GOT3 (cell line): ENCODE results near the gene PPP2R2B.
"Not testable (repeated sequence)": the region's sequence is repeated elsewhere in the genome, so short reads cannot be mapped to it uniquely, and the experiment has no call there.

Source experiments
- DNase-seq: peaks from one replicate; lab custom pipeline; 2025; ENCODE audit warnings: mixed read lengths; lab: John Stamatoyannopoulos, UW

The PPP2R2B gene

GRCh38 chr5:146652547-146652946 lies 226.0 kb downstream of the PPP2R2B start:
- no peak for DNase-seq

DNA sequence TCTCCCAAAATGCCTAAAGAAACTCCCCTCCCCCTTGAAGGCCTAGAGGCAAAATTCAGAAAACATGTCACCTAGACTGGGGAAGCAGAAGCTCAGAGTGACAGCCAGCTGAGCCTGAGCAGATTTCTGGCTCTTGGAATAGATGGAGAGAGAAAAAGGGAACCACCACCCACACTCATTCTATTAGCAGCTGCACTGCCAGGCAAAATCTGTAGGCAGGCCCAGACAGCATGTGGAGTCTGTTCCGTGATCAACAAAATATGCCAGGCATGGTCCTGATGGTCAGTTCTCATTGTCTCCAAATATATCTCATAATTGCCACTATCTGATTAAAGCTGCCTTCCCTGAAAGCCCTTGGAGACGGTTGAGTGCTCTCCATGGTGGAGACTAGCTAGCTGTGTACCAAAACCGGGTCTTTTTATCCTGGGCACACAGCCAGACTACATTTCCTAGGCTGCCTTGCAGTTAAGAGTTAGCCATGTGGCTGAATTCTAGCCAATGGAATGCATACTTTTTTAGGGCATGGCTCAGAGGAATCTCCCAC lies 230.8 kb downstream of the PPP2R2B start:
- no peak for DNase-seq

DNA sequence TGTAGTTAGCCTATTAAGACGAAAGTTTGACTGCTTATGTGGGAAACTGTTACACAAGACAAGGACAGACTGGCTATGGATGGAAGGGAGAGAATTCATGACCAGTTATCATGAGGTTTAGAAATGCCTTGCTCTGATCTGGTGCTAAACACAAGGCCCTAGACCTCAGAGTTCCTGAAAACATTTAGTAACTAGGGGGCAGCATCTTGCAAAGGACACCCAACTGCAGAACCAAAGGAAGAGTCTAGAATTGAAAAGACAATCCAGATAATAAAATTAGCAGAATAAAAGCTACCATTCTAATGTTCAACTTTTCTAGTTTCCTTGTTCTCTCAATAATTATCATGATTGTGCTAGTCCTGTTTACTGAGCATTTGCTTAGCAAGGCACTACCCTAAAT lies 232.1 kb downstream of the PPP2R2B start:
- no peak for DNase-seq

- DNase-seq, result no peak
These were observed 233.2 kb downstream of the PPP2R2B start for GRCh38 chr5:146645342-146645741.

DNA sequence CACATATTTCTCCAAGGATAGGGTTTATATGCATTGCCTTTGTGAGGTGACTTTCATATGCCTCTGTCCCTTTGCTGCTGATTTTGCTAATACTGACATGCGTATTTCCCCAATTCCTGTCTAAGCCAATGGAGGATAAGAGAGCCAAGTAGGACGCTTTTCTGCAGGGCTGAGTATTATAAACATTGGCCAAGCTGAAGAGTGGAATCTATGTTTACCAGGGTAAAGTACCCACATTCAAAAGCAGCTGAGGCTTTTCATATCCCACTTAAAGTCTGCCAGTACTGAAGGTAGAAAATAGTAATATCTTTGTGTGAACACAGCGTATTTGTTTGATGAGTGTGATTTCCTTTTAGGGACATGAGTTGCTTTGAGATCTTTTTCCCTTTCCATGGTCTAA lies 233.7 kb downstream of the PPP2R2B start:
- DNase-seq, result no peak

DNA sequence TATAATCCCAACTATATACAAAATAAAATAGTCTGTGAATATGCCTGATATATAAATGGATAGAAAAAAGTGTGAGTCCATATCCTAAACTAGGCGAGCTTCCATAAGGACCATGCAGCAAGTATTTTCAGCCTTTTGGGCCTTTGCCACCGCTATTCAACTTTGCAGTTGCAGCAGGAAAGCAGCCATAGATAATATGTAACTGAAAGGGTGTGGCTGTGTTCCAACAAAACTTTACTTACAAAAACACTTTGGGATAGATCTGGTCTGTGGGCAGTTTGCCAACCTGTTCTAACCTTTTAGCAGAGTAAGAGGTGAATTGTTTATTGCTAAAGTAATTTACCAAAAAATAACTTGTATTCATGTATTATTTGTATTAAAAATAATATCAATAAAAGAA lies 234.8 kb downstream of the PPP2R2B start:
- no peak for DNase-seq

DNA sequence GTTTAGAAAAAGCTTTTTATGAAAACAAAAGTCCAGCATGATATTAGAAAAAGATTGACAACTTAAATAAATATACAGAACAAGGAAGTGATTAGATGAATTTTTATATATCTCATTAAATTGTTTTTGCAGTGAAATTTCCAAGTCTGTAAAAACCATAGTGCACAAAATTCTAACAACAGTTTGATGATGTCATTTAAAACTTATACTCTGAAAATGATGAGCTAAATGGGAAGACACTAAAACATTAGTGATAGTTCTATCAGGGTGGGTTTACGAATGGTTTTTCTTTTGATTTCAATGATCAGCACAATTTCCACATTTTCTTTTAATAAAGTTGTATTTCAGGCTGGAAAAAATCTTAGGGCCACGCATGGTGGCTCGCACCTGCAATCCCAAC lies 236.1 kb downstream of the PPP2R2B start:
- no peak for DNase-seq

GRCh38 chr5:146641941-146642340 lies 236.6 kb downstream of the PPP2R2B start:
- no peak for DNase-seq

GRCh38 chr5:146640285-146640896 lies 238.2 kb downstream of the PPP2R2B start:
- no peak for DNase-seq

DNA sequence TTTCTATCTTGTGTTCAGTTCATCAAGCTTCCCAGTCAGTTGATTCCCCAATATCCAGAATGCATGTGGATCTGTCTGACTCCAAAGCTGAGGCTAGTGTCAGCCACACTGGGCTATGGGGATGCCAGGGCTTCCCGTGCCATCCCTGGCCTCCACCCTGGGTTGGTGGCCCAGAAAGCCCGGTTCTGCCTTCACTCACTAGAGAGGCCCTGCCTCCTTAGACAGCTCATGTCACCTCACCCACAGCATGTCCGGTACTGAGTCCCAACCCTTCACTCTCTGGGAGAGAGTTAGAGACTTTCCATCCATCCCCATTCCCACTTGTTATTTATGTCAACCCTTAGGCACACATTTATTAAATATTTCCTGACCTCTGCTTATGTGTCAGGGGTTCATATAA lies 243.1 kb downstream of the PPP2R2B start:
- no peak for DNase-seq

GRCh38 chr5:146633323-146633764 lies 245.2 kb downstream of the PPP2R2B start:
- DNase-seq, result no peak

DNA sequence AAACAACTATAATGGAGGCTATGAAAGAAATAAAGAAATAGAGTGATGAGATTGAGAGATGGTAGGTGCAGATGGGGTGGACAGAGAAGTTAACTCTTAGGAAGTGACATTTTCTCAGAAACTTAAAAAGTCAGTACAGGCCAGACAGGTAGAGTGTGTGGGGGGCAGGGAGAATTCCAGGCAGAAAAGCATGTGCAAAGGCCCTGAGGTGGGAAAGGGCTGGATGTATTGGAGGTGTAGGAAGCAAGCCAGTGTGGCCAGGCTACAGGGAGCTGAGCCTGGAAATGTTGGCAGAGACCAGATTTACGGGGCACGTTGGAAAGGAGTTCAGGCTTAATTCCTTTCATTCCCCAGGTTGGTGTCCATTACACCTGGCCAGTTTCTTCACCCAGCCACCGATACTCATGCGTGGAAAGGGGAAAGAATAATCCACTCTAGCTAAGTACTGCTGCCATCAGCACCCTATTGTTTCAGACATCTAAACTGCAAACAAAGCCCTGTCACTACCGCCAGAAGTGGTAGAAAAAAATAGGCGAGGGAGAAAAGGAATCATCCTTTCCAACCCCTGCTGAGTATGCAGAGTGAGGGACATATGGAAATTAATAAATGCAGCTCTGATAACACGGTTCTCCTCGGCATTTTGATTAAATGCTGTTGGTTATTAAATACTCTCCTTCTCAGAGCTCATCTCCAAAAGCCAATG lies 245.8 kb downstream of the PPP2R2B start:
- no peak for DNase-seq

GRCh38 chr5:146630472-146630871 lies 248.1 kb downstream of the PPP2R2B start:
- DNase-seq, result no peak

GRCh38 chr5:146628950-146629349 lies 249.6 kb downstream of the PPP2R2B start:
- DNase-seq, result no peak

GRCh38 chr5:146626936-146627335 lies 251.6 kb downstream of the PPP2R2B start:
- DNase-seq, result no peak

- no peak for DNase-seq
These were observed 254.4 kb downstream of the PPP2R2B start for GRCh38 chr5:146624179-146624578.

DNA sequence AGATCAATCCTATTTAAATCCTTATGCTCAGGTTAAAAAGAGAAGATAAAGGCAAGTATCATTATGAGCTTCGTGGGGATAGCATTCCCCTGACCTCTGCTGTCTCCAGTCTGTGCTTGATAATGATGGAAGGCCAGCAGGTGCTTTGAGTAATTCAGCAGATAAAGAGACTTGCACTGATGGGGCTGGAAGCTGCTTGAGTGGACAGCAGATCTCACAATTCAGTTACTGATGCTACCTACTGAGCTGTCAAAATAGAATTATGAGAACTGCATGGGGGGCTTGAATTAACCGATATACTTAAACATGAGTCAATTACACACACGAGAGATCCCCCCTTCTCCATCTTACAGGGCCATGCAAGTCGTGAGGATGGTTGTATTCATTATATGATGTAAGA lies 254.9 kb downstream of the PPP2R2B start:
- DNase-seq, result no peak

GRCh38 chr5:146623009-146623408 lies 255.5 kb downstream of the PPP2R2B start:
- no peak for DNase-seq

- DNase-seq, result no peak
These were observed 256.2 kb downstream of the PPP2R2B start for GRCh38 chr5:146622391-146622790.

DNA sequence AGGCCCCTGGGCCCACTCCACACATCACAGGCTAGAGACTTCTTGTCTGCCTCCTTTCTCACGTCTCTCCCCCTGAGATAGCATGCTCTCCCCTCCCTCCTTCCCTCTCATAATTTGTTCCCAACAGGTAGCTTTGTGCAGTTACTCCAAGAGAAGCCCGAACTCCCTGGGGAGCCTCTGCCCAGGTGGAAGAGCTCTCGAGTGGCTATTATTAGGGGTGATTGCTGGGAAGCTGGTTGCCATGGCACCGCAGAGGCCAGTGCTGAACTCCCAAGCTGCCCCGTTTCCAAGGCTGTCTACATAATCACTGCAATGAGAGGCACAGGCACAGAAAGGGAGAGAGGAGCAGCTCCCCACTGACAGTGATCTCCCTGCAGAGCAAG lies 257.9 kb downstream of the PPP2R2B start:
- DNase-seq, result no peak

DNA sequence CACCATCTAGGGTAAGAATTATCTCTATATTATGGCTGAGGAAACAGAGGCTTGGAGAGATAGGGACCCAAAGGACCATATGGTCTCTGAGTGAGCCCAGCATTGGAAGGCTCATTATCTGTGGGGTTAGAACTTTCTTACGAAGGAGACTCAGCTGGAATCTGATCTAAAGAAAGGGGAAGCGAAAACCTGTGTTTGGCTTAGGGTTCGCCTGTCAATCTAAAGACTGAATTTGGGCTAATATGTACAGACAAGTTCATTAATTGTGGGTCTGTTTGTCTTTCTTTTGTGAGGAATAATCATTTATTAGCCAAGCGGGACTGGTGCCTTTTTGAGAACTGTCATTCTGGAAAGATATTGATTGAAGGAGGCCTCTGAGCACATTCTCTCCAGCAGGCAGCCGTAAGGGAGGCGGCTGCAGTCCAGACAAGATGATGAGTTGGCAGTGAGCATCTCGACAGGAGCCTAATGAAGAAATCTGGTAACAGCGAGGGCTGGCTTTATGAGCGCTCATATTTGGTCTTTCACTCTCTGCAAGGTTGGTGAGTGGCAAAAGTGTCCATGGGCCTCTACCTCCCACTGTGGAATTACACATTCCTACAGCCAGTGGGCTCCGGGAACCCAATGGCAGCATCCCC lies 258.4 kb downstream of the PPP2R2B start:
- no peak for DNase-seq

DNA sequence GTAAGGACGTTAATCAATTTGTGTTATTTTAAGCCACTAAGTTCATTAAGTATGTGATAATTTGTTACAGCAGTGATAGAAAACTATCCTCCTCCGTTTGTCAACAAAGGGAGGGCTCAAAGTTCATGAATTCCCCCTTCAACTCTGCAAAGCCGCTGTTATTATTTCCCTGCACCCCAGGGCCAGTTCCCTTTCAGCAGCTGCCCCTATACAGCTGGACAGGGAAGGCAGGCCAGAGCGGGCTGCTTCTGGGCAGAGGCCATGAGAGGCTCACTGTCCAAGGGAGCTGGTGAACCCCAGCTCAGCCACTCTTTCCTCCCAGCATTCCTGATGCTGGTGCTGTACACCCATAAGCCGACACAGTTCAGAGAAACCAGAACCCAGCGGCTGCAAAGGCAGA lies 260.1 kb downstream of the PPP2R2B start:
- DNase-seq, result no peak

DNA sequence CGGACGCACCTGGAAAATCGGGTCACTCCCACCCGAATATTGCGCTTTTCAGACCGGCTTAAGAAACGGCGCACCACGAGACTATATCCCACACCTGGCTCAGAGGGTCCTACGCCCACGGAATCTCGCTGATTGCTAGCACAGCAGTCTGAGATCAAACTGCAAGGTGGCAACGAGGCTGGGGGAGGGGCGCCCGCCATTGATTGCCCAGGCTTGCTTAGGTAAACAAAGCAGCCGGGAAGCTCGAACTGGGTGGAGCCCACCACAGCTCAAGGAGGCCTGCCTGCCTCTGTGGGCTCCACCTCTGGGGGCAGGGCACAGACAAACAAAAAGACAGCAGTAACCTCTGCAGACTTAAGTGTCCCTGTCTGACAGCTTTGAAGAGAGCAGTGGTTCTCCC lies 268.8 kb downstream of the PPP2R2B start:
- not testable (repeated sequence) for DNase-seq
